ENCODE results near the gene CD93.

Gene CD93

GRCh38 chr20:23099791-23100719 lies 13.9 kb upstream of the CD93 start:
- no peak for DNase-seq (ENCODE audit: low read depth)

DNA sequence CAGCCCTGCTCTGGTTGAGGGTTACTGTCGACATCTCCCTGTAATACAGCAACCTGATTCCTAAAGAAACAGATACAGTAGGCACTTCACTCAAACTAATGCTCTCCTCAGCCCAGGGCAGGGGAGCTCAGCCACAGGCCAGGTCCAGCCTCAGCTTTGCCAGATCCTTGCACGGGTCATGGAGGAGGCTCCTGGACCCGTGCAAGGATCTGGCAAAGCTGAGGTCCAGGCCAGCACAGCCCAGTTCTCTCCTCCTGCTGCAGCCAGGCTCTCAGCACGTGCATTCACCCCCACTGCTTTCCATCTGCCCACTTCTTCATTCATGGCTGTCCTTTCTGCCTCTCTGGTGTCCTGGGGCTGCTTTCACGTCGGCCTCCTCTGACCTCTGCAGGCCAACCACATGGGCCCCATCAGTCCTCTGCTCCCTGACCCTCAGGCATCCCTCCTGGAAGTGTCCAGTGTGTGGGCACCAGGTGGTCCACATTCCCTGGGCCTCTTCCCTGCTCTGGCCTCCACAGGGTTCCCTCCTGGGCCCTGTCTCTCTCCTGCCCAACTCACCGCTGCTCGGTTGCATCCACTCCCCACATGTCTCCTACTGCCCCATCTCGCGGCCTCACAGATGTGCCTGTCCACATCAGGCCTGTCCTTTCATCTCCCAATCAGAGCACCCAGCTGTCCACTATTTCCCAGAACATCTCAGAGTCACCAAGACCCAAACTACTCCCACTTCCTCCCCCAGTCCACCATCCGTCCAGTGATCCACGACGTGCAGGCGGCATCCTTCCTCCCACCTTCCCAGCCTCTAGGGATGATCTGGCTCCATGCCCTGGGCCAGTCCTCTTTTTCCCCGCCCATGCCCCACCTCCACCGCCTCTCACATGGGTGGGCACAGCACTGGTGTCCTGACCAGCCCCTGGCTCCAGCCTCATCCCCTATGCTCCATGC lies 11.8 kb upstream of the CD93 start:
- DNase-seq (ENCODE audit: low read depth), result no peak

DNA sequence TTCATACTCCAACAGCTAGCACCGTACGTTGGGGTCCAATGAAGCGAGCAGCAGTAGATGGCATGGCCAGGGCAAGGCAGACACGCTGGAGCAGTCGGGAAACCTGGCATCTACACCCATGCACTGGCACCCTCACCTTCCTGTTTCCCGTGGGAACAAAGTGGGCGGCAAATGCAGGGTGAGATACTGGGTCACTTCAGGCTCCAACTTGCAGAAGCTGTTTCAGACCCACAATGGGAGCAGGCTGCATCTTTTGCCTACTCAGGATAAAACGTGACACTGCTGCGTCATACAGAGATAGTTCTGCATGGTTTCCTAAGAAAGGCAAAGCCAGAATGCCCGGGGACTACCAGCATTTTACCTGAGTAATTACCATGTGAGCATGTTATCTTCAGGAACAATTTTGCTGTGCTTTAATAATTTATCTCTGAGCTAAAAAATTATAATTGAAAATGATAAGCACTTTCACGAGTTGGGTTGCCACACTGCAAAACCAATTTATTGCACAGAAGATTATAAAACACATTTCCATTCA lies 10.9 kb upstream of the CD93 start:
- DNase-seq (ENCODE audit: low read depth), result no peak

- DNase-seq (ENCODE audit: low read depth), result no peak
Measured at GRCh38 chr20:23096097-23096496, 10.0 kb upstream of the CD93 start.

DNA sequence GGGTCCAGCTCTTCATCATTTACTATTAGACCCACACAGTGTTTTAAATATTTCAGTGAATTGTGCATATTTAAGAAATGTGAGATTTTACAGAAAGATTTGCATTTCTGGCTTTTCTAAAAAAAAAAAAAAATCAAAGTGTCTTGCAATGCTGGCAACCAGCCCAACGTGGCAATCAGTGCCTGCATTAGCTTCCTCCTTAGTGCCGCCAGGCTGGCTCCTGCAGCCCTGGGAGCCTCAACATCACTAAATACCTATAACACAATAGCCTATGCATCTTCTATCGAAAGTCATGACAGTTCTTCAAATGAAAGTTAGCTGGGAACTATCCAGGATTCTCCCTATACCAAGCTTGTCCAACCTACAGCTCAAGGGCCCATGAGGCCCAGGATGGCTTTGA lies 9.4 kb upstream of the CD93 start:
- no peak for DNase-seq (ENCODE audit: low read depth)

GRCh38 chr20:23094927-23095326 lies 8.8 kb upstream of the CD93 start:
- no peak for DNase-seq (ENCODE audit: low read depth)

DNA sequence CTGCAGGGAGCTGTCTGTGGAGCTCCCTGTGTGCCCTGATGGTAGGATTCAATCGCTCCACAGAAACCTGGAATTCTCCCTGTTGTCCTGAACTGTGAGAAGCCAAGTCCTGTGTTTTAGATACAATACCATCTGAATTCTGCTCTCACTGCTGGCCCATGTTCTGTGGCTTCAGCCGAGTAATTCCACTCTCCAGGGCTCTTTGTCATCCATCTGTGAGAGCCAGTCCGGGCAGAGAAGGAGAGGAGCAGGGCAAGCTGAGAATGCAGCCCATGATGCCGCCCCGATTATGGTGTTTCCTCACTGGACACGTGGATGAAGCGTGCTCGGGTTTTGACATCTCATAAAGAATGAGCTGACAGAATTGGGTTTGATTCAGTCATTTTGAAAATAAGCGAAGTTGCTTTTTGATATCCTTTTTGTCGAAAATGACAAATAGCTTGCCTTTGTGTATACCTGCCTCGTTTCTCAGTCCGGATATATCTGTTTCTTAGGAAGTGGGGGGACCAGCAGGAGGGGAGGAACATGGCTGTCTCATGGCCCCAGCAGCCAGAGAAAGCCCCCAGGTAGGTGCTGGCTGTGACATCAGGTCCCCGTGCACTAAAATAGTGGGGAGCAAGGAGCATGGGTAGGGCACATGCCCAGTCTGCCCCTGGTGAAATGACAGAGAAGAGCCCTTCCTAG lies 8.2 kb upstream of the CD93 start:
- DNase-seq (ENCODE audit: low read depth), result no peak

- no peak for DNase-seq (ENCODE audit: low read depth)
Measured at GRCh38 chr20:23093613-23094012, 7.5 kb upstream of the CD93 start.

DNA sequence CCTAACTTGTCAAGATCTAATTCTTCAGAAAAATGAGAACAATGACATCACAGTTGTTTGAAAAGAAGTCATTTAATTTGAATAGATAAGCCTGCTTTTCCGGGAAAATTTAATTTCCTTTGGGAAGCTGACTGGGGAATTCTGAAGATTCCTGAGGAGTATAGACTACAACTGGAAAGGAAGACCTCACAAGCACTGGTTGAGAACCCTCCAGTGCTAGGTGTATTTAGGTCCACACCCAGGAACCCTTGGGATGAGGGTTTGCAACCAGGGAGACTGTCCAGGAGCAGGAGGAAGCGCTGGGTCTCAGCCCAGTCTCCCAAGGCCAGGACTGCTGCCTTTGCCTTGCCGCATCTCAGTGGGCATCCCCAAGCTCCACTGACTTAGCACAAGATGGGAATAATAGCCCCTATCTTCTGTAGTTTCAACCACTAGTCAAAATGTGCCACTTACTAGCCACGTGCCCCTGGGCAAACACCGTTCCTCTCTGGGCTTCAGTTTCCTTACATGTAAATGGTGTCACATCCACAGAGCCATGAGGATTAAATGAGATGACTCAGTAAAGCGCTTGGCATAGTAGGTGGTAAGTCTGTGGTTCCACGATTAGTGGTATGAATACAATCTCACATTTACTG lies 6.9 kb upstream of the CD93 start:
- DNase-seq (ENCODE audit: low read depth), result no peak

GRCh38 chr20:23092384-23092756 lies 6.2 kb upstream of the CD93 start:
- no peak for DNase-seq (ENCODE audit: low read depth)

DNA sequence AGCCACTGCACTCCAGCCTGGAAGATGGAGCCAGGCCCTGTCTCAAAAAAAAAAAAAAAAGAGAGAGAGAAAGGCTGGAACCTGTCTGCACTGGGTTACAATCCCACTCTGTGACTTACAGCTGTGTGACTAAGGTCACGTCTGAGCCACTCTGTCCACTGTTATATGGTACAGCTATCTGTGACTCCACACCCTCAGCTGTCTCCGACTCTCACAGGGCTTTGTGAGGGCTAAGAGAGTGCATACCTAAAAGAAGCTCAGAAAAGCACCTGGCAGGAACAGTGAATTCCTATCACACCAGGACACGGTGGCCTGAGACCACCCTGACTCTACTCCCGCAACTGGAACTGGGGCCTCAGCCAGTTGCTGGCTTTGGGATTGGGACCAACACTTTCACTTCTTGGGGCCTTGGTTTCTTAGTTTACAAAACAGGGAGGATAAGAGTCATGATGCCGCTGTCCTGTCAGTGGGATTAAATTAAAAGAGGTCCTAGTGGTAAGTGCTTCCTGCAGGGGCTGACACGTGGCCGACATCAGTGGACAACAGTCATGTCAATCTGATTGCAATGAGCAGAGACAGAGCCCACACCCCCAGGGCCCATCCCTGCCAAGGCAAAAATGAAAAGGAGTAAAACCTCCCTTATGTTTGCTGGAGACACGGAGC lies 5.7 kb upstream of the CD93 start:
- no peak for DNase-seq (ENCODE audit: low read depth)

DNA sequence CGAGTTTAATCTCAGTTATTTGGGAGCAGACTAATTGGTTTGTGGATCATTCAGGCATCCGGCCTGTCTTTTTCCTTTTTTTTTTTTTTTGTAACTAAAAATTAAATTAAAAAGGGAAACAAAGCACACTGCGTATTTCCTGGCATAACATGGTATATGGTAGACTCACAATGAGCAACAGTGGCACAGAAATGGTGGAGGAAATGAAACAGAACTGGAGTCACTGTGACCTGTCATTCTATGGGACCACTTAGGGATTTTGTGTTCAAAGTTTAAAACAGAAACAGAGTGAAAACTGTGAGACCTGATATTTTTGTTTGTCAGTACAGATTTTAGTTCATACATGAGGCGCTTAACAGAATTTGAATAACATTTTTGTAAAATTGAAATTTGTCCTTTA lies 4.8 kb upstream of the CD93 start:
- no peak for DNase-seq (ENCODE audit: low read depth)

GRCh38 chr20:23090147-23090546 lies 4.0 kb upstream of the CD93 start:
- no peak for DNase-seq (ENCODE audit: low read depth)

- DNase-seq (ENCODE audit: low read depth), result no peak
Measured at GRCh38 chr20:23088866-23089265, 2.7 kb upstream of the CD93 start.

- DNase-seq (ENCODE audit: low read depth), result no peak
Measured at GRCh38 chr20:23087587-23088251, 1.6 kb upstream of the CD93 start.

GRCh38 chr20:23086931-23087411 lies 847 bp upstream of the CD93 start:
- no peak for DNase-seq (ENCODE audit: low read depth)

DNA sequence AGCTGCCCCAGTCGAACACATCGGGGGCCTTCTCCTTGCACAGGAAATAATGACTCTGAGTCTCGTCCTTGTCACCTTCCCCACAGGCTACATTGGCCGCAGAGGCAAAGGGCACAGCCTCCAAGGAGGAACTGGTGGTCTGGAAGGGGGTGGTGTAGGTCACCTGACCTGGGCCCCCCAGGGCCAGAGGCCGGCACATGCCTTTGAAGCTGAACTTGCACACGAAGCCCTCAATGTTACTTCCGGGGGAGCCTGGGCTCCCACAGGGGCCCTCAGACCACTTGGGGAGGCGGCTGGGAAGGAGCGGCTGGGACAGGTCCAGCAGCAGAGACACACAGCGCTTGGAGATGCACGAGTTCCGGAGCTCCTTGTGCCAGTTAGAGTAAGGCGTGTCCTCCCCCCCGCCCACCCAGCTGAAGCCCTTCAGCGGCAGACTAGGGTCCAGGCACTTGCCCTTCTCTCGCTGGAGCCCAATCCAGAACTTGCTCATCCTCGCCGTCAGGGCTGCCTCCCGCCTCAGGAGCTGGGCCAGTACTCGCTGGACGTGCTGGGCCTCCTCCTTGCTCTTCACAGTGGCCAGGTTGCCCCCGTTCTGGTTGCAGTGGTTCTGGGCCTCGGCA lies 578 bp downstream of the CD93 start:
- no peak for DNase-seq (ENCODE audit: low read depth)

GRCh38 chr20:23084845-23085365 lies 1.2 kb downstream of the CD93 start:
- DNase-seq (ENCODE audit: low read depth), result no peak

DNA sequence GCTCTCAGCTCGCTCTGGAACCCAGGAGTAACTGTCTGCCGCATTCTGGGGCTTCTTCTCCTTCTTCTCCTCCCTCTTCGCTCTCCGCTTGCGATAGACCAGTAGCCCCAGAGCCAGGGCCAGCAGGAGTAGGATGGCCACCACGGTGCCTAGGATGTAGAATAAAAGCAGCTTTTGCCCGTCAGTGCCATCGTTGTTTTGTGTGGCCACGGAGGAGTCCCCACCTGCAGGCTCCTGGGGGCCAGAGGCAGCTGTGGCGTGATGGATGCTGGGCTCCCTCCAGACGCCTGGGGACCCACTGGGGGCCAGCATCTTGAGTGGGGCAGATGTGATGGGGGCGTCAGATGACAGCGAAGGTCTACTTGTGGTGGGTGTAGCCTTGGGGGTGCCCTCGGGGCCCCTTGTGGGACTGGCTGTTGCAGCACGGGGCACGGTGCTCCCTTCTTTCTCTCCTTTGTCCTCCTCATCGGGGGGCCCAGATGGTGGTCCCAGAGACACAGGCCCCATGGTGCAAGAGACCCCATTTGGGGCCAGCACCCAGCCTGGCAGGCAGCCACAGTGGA lies 1.8 kb downstream of the CD93 start:
- no peak for DNase-seq (ENCODE audit: low read depth)

Measured in activated T-helper 9 cell treated with anti-CD3 and anti-CD28 coated beads, Interleukin-2, amount 50 U/mL, for 16 hours (primary cell).